PC-9 (cell line): ENCODE measurements around the gene SETX. TPM values are rescaled to one million over a fixed set of nuclear protein-coding genes. Genes with fewer than 3 reads are reported as not detected.

Experiments
- BruUV-seq: library from RNA; stranded (reverse); fragments of 400-500 nt; replicated peaks from 2 replicates; lab custom pipeline; 2021; lab: Mats Ljungman, UMichigan
- CTCF ChIA-PET: fragments of 300-600 bp; sonication (Branson Sonifier 250); formaldehyde crosslinking; loops from one replicate; lab custom pipeline; 2022; ENCODE audit warnings: antibody characterized with exemption; lab: Charles Lee
- POLR2A ChIA-PET: fragments of 300-600 bp; sonication (Branson Sonifier 250); formaldehyde crosslinking; loops from one replicate; lab custom pipeline; 2022; ENCODE audit warnings: antibody characterized with exemption; ENCODE audit not compliant: unreplicated experiment; lab: Charles Lee
- DNase-seq, 2 experiments: peaks; one replicate each; pipeline versions ENCODE4 v3.0.0 to v3.0.0-alpha.2; 2015 to 2022; ENCODE audit warnings: mixed read lengths in 1 of 2
- H2AFZ ChIP-seq: fragments of 200-600 bp; sonication (generic); 2 replicates; pipeline ENCODE4 v1.8.1; 2017; ENCODE audit warnings: antibody characterized with exemption
- H3F3A ChIP-seq: fragments of 200-600 bp; sonication (generic); 2 replicates; pipeline ENCODE4 v1.8.1; 2017; ENCODE audit warnings: antibody characterized with exemption, mild to moderate bottlenecking, low read depth; ENCODE audit not compliant: insufficient read depth
- H3K27ac ChIP-seq: fragments of 200-600 bp; sonication (generic); 2 replicates; pipeline ENCODE4 v1.6.1; 2016; ENCODE audit warnings: mixed run types
- H3K27me3 ChIP-seq: fragments of 200-600 bp; sonication (generic); 2 replicates; pipeline ENCODE4 v1.6.1; 2016; ENCODE audit warnings: low read depth, mixed run types; ENCODE audit not compliant: insufficient read depth
- H3K36me3 ChIP-seq: fragments of 200-600 bp; sonication (generic); 2 replicates; pipeline ENCODE4 v1.6.1; 2016; ENCODE audit warnings: low read depth, mixed run types
- H3K4me1 ChIP-seq: fragments of 200-600 bp; sonication (generic); replicated peaks from 2 replicates; pipeline ENCODE4 v1.6.1; 2016; ENCODE audit warnings: mixed run types; ENCODE audit not compliant: insufficient read depth
- H3K4me2 ChIP-seq: fragments of 200-600 bp; sonication (generic); 2 replicates; pipeline ENCODE4 v1.6.1; 2017; ENCODE audit warnings: mixed run types
- H3K4me3 ChIP-seq: fragments of 200-600 bp; sonication (generic); 2 replicates; pipeline ENCODE4 v1.6.1; 2016; ENCODE audit warnings: mixed run types
- H3K79me2 ChIP-seq: fragments of 200-600 bp; sonication (generic); 2 replicates; pipeline ENCODE4 v1.6.1; 2017; ENCODE audit warnings: low read depth, mixed run types
- H3K9me2 ChIP-seq: fragments of 200-600 bp; sonication (generic); 2 replicates; pipeline ENCODE4 v1.8.1; 2017; ENCODE audit warnings: mild to moderate bottlenecking; ENCODE audit not compliant: insufficient read depth
- H3K9me3 ChIP-seq: fragments of 200-600 bp; sonication (generic); 2 replicates; pipeline ENCODE4 v1.8.1; 2016; ENCODE audit warnings: low read depth; ENCODE audit not compliant: insufficient read depth
- H4K20me1 ChIP-seq: fragments of 200-600 bp; sonication (generic); 2 replicates; pipeline ENCODE4 v1.8.1; 2017; ENCODE audit not compliant: insufficient read depth
- EZH2 ChIP-seq: fragments of 200-600 bp; sonication (generic); IDR thresholded peaks from 2 replicates; pipeline ENCODE4 v1.8.0; 2017; ENCODE audit warnings: antibody characterized with exemption, low read depth
- intact Hi-C: fragments of 100-400 bp; cut with micrococcal nuclease; formaldehyde crosslinking; loops from one replicate; pipeline ENCODE4 v1.10.0; 2022; ENCODE audit not compliant: unreplicated experiment
- total RNA-seq: library from RNA; stranded (reverse); gene quantifications from 2 replicates; pipeline ENCODE4 v1.2.3, GENCODE V29; 2021
- TF ChIP-seq, protein P1 (sequence below): fragments of 200-600 bp; sonication (generic); conservative IDR thresholded peaks from 2 replicates; pipeline ENCODE4 v1.6.1; 2017; ENCODE audit warnings: mixed run types, antibody characterized with exemption, mild to moderate bottlenecking, moderate library complexity

Gene SETX
- total RNA-seq, 1 experiment from 2014 or later = 23.5 TPM

- H3K27ac ChIP-seq = no peak overlapping the region
- no peaks in the 10 kb centered on the region for H3F3A ChIP-seq
- H3K9me2 ChIP-seq = no peaks in the 10 kb centered on the region
- H3K9me3 ChIP-seq = no peaks in the 10 kb centered on the region
- no peak overlapping the region for H2AFZ ChIP-seq
- no peaks in the 10 kb centered on the region for H3K79me2 ChIP-seq
- no TSS peak for BruUV-seq
- TF ChIP-seq, protein P1, sequence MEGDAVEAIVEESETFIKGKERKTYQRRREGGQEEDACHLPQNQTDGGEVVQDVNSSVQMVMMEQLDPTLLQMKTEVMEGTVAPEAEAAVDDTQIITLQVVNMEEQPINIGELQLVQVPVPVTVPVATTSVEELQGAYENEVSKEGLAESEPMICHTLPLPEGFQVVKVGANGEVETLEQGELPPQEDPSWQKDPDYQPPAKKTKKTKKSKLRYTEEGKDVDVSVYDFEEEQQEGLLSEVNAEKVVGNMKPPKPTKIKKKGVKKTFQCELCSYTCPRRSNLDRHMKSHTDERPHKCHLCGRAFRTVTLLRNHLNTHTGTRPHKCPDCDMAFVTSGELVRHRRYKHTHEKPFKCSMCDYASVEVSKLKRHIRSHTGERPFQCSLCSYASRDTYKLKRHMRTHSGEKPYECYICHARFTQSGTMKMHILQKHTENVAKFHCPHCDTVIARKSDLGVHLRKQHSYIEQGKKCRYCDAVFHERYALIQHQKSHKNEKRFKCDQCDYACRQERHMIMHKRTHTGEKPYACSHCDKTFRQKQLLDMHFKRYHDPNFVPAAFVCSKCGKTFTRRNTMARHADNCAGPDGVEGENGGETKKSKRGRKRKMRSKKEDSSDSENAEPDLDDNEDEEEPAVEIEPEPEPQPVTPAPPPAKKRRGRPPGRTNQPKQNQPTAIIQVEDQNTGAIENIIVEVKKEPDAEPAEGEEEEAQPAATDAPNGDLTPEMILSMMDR = no peak
- no peak for TF ChIP-seq EZH2
- no peak overlapping the region for H3K4me3 ChIP-seq
- CTCF ChIA-PET = interaction anchor here (0.5 kb wide), 1 partner anchor 379 kb away, joined by 5 read pairs; no protein-coding TSS in a partner anchor
- POLR2A ChIA-PET = no interaction called here
- no peaks in the 10 kb centered on the region for H3K27me3 ChIP-seq
- H3K36me3 ChIP-seq = no peaks in the 10 kb centered on the region
- no peak for DNase-seq
- intact Hi-C loops = no loop called here
- H3K4me1 ChIP-seq = no peaks in the 10 kb centered on the region
- H3K4me2 ChIP-seq = no peak overlapping the region
- H4K20me1 ChIP-seq = no peaks in the 10 kb centered on the region
Observed at GRCh38 chr9:132366481-132366880, 11.7 kb upstream of the SETX start.

DNA sequence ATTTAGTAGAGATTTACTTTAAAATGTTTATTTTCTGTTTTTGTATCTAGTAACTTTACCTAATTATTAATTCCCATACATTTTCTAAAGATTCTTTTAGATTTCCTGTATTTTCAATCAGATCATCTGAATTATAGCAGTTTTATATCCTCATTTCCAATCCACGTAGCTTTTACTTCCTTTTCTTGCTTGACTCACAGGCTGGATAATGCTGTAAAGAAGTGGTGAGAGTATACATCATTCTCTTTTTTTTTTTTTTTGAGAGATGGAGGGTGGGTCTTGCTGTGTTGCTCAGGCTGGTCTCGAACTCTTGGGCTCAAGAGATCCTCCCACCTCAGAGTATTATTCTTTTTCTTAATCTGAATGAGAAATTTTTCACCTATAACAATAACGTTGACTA, 11.2 kb upstream of the SETX start:
- Histone ChIP-seq H3K4me2 (no peak overlapping the region), H4K20me1 (no peaks in the 10 kb centered on the region), H3K27ac (no peak overlapping the region), H3K79me2 (no peaks in the 10 kb centered on the region), H3K27me3 (no peaks in the 10 kb centered on the region), H2AFZ (no peak overlapping the region), H3K9me2 (no peaks in the 10 kb centered on the region), H3K9me3 (no peaks in the 10 kb centered on the region), H3K36me3 (no peaks in the 10 kb centered on the region), H3K4me3 (no peak overlapping the region), H3F3A (no peaks in the 10 kb centered on the region), H3K4me1 (no peaks in the 10 kb centered on the region)
- TF ChIP-seq, protein P1 = no peak
- TF ChIP-seq EZH2 = no peak
- CTCF ChIA-PET = no interaction called here
- no peak for DNase-seq
- POLR2A ChIA-PET = no interaction called here
- no TSS peak for BruUV-seq
- intact Hi-C loops = no loop called here

DNA sequence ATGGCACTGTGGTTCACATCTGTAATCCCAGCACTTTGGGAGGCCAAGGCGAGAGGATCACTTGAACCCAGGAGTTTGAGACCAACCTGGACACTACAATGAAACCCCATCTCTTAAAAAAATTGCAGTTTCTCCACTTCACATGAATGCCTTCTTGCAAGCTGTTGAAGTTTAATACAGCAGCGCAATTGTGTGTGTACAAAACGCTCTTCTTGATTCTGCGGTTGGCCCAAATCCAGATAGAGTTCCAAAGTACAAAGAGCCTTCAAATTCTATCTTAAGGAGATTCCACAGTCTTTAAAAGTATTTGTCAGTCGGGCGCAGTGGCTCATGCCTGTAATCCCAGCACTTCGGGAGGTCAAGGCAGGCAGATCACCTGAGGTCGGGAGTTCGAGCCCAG, 9.3 kb upstream of the SETX start:
- Histone ChIP-seq H2AFZ (no peak overlapping the region), H3K4me3 (no peak overlapping the region), H3K4me1 (no peaks in the 10 kb centered on the region), H3K36me3 (no peaks in the 10 kb centered on the region), H3F3A (no peaks in the 10 kb centered on the region), H3K79me2 (no peaks in the 10 kb centered on the region), H3K4me2 (no peak overlapping the region), H3K9me3 (no peaks in the 10 kb centered on the region), H3K9me2 (no peaks in the 10 kb centered on the region), H3K27ac (no peak overlapping the region), H4K20me1 (no peaks in the 10 kb centered on the region), H3K27me3 (no peaks in the 10 kb centered on the region)
- ChIA-PET POLR2A (no interaction called here), CTCF (no interaction called here)
- no peak for DNase-seq
- TF ChIP-seq, protein P1 = no peak
- no peak for TF ChIP-seq EZH2
- BruUV-seq = no TSS peak
- intact Hi-C loops = no loop called here
